GM12873 (cell line): ENCODE results near the gene GABBR2.

Experiments
- TF ChIP-seq, protein P1 (sequence below): IDR thresholded peaks from 2 replicates; pipeline ENCODE4 v1.5.1; 2012; ENCODE audit warnings: low read depth, mild to moderate bottlenecking, moderate library complexity, low read length, control low read depth; ENCODE audit not compliant: insufficient read depth; ENCODE audit errors: missing control alignments

Gene GABBR2

DNA sequence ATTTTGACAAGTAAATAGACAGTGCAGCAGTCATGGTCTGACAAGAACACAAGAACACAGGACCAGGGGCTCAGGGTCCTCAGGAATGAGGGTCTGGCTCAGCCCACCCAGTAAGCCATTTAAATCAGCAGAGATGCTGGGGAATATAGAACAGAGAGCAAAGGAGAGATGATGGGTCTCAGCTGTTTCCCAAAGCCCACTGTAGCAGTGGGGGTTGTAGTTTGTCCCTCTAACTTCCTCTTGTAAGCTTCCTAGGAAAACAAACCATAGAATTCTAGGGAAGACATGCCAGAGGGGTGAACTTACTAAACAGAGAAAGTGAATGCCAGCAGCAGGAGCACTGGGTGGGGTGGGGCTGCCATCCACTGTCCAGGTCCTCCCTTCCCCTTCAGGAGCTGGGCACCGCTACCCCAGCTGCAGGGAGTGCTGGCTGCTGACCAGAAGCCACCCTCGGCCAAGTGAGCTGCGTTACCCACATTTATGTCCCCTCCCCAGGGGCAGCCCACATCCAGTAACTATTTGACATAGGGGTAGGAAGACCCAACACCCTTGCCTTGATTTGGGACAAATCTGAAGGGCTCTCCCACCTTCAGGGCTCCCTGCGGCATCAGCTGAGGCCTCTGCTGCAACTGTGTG, 41.6 kb downstream of the GABBR2 start:
- TF ChIP-seq, protein P1, sequence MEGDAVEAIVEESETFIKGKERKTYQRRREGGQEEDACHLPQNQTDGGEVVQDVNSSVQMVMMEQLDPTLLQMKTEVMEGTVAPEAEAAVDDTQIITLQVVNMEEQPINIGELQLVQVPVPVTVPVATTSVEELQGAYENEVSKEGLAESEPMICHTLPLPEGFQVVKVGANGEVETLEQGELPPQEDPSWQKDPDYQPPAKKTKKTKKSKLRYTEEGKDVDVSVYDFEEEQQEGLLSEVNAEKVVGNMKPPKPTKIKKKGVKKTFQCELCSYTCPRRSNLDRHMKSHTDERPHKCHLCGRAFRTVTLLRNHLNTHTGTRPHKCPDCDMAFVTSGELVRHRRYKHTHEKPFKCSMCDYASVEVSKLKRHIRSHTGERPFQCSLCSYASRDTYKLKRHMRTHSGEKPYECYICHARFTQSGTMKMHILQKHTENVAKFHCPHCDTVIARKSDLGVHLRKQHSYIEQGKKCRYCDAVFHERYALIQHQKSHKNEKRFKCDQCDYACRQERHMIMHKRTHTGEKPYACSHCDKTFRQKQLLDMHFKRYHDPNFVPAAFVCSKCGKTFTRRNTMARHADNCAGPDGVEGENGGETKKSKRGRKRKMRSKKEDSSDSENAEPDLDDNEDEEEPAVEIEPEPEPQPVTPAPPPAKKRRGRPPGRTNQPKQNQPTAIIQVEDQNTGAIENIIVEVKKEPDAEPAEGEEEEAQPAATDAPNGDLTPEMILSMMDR: no peak

DNA sequence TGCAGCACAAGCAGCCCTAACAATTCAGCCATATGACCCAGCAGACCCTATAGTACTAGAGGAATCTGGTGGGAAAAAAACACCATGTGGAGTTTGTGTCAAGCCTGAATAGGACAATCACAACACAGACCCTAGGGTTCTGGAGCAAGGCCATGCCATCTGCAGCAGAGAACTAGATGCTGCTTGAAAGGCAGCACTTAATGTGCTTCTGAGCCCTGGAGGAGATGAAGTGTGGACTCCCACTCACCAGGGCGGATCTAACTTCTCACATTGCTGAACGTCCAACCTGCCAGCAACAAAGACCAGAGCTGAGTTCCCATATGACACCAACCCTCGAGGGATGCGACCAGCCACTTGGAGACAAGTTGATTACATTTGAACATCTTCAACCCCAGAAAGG, 43.2 kb downstream of the GABBR2 start:
- TF ChIP-seq, protein P1: no peak

DNA sequence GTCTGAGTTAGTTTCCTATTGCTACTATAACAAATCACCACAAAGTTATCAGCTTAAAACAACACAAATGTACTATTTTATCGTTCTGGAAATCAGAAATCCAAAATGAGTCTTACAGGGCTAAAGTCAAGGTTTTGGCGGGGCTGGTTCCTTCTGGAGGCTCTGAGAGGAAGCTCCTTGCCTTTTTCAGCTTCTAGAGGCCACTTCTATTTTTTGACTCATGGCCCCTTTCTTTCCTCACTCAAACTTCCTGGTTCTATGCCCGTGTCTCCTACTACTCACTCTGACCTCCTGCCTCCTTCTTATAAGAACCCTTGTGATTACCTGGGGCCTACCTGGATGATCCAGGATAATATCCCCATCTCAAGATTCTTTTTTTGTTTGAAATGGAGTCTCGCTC, 48.2 kb downstream of the GABBR2 start:
- TF ChIP-seq, protein P1: no peak

DNA sequence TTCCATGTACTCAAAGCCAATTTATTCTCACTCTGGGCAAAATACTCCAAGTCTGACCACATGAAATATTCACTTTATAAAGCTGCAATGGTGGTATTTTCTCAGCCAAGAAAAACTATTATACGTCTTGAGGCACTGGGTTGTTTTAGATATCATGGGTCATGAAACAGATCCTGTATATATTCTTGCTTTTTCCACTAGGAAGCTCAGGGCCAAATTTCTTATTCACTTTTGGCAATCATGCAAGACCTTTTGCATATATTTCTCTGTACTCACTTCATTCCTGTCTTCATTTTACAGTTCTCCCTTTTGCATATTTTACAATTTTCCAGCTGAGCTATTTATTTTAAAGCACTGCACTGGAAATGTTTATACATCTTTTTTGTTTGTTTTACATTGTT, 49.8 kb downstream of the GABBR2 start:
- TF ChIP-seq, protein P1: no peak

DNA sequence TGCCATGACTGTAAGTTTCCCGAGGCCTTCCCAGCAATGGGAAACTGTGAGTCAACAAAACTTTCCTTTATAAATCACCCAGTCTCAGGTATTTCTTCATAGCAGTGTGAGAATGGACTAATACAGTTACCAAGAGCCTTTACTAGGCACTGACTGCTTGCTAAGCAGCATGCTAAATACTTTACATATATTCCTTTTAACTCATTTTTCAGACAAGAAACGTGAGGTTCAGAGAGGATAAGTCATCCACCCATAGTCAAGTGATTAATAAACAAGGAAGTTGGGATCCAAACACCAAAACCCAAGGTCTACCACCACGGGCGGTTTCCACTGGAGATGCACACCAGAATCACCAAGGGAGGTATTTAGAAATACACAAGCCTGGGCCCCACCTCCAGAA, 50.8 kb downstream of the GABBR2 start:
- TF ChIP-seq, protein P1: no peak

DNA sequence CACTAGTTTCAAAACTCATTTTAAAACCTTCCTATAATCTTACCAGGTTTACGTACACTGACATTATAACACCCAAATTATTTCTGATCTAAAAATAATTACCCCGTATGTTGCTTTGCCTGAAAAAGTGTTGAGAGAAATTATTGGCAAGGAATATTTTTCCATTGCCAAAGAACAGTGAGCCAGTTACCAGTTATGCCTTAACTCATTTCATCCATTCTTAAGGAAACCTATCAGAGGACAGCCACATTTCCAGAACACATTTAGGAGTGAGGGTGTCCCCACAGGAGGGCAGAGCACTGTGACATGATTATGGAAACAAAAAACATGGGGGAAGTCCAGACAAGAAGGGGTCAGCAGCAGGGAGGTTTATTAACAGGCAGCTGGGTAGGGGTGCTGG, 52.2 kb downstream of the GABBR2 start:
- TF ChIP-seq, protein P1: no peak

DNA sequence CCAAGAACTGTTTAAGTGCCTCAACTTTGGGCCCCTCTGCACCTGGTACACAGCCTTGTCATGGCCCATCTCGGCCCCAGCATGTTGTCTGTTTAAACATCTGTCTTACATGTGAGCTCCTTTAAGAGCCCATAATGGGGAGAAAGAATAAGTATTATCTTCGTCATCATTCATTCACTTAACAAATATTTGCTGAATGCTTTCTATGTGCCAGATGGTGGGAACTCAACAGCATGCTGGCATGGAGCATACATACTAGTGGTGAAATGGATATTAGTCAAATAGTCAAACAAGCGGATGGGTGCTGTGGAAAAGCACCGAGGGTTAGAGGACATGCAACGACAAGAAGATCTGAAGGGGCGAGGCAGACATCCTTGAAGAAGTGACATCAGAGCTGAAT, 54.5 kb downstream of the GABBR2 start:
- TF ChIP-seq, protein P1: no peak
